GM19025 (cell line): ENCODE data around the gene DDX50.
A peak's percentile ranks its signal among the peaks of the same experiment; 100 is the strongest.
"Not testable (repeated sequence)": the region's sequence is repeated elsewhere in the genome, so short reads cannot be mapped to it uniquely, and the experiment has no call there.

Experiments
- ATAC-seq: cut with Tn5 transposase; IDR thresholded peaks from one replicate; pipeline ENCODE4 v1.9.1; 2021; ENCODE audit warnings: mild to moderate bottlenecking, low read depth, moderate library complexity; ENCODE audit not compliant: unreplicated experiment

Gene DDX50

DNA sequence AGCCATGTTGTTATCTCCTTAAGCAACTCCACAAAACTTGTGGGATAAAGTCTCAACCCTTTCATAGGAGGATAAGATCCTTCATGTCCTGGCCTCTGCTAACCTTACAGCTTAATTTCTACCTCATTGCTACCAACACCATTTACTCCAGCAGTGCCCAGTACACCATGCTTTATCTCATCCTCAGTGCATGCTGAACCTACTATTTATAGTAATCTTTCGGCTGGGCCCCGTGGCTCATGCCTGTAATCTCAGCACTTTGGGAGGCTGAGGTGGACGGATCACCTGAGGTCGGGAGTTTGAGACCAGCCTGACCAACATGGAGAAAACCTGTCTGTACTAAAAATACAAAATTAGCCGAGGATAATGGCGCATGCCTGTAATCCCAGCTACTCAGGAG, 78.6 kb downstream of the DDX50 start:
- ATAC-seq = not testable (repeated sequence)

- no peak for ATAC-seq
Measured at GRCh38 chr10:68981074-68981473, 80.0 kb downstream of the DDX50 start.

DNA sequence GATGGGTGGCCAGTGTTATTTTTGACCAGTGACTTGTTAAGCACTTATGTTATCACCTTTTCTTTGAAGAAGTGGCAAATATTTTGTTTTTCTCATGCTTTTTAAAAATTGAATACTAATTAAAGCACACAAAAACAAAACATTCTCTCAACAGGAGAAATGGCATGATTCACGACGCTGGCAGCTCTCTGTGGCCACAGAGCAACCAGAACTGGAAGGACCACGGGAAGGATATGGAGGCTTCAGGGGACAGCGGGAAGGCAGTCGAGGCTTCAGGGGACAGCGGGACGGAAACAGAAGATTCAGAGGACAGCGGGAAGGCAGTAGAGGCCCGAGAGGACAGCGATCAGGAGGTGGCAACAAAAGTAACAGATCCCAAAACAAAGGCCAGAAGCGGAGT, 81.3 kb downstream of the DDX50 start:
- ATAC-seq = no peak

GRCh38 chr10:68987611-68988010, 86.5 kb downstream of the DDX50 start:
- ATAC-seq = no peak

DNA sequence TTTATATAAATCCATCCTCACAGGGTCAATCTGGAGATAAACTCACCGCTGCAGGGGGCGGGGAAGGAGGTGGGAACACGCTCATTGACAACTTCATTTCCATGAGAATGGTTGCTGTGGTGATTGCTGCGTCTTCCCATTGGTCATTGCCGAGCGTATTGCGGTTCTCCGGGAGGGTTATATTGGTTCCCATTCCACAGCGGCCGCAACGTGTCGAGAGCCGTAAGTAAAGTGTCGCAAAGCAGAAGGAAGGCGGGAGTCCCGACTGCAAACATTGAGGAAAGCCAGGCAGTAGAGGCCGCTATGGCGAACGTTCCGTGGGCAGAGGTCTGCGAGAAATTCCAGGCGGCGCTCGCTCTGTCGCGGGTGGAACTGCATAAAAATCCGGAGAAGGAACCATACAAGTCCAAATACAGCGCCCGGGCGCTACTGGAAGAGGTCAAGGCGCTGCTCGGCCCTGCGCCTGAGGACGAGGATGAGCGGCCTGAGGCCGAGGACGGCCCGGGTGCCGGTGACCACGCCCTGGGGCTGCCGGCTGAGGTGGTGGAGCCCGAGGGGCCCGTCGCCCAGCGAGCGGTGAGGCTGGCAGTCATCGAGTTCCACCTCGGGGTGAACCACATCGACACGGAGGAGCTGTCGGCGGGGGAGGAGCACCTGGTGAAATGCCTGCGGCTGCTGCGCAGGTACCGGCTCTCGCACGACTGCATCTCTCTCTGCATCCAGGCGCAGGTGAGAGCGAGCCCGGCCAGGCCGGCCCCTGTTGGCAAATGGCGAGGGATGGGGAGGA, 87.6 kb downstream of the DDX50 start, which contains the start of gene KIFBP:
TSS of gene KIFBP (plus strand) at position 274 of the 787 bp plus-strand sequence. CDS start at position 304, 30 bp downstream.
- peak; percentile 63 for ATAC-seq

DNA sequence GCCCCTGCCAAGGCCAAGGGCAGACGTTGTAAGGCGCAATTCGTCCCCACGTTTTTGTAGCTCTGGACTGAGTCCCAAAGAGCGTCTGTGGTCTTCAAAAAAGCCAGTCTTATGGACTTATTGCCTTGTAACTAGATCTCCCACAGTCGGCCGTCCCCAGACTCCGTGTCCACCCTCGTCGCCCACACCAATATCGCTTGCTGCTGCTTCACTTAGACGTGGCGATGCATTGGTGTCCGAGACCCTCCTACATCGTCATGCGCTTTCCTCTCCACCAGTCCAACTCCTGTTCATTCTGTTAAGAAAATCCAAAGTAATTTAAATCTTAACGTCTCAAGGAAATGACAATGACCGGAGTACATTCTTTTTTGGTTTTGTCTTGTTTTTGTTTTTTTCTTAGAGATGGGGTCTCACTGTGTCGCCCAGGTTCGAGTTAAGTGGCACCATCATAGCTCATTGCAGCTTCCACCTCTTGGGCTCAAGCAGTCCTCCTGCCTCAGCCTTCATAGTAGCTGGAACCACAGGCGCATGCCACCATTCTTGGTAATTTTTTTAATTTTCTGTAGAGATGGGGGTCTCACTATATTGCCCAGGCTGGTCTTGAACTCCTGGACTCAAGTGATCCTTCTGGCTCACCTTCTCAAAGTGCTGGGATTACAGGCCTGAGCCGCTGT, 88.3 kb downstream of the DDX50 start:
- ATAC-seq = no peak

- ATAC-seq = no peak
Measured at GRCh38 chr10:68992636-68993440, 91.7 kb downstream of the DDX50 start.
